ENCODE measurements around the gene GLRA3.

DNA sequence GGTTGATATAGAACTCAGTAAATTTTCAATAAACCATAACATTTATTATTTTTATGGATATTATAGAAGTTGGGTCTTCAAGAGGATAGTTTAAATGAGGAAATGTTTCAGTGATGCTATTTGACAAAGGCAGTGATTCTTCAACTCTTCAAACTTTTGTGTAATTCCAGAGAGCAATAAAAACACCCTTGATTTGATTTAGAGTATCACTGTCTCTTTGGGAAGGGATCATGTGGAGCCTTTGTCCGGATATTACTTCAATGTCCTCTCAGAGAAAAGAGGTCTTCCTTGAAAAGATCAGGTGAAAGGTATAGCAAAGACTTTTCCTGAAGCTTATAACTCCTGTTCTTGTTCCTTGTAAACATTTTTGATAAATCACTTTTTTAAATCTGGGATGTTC, 23.3 kb downstream of the GLRA3 start:
- TF ChIP-seq EZH2 (IDR thresholded peaks at IDR 0.05) = no peak
- TF ChIP-seq, protein P1, sequence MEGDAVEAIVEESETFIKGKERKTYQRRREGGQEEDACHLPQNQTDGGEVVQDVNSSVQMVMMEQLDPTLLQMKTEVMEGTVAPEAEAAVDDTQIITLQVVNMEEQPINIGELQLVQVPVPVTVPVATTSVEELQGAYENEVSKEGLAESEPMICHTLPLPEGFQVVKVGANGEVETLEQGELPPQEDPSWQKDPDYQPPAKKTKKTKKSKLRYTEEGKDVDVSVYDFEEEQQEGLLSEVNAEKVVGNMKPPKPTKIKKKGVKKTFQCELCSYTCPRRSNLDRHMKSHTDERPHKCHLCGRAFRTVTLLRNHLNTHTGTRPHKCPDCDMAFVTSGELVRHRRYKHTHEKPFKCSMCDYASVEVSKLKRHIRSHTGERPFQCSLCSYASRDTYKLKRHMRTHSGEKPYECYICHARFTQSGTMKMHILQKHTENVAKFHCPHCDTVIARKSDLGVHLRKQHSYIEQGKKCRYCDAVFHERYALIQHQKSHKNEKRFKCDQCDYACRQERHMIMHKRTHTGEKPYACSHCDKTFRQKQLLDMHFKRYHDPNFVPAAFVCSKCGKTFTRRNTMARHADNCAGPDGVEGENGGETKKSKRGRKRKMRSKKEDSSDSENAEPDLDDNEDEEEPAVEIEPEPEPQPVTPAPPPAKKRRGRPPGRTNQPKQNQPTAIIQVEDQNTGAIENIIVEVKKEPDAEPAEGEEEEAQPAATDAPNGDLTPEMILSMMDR (IDR thresholded peaks at IDR 0.05) = no peak

Data from neural progenitor cell (in vitro differentiated cells).